K562 (cell line): Measurements from ENCODE around the gene NAXD. TPM values are rescaled to one million over a fixed set of nuclear protein-coding genes. Genes with fewer than 3 reads are reported as not detected.

Source experiments
- ATAC-seq: fragments of 200-7000 bp; cut with Tn5 transposase; 3 replicates; pipeline ENCODE4 v1.9.1; 2020; ENCODE audit warnings: moderate library complexity
- BruUV-seq: library from RNA; stranded (reverse); fragments of 400-500 nt; replicated peaks from 2 replicates; lab custom pipeline; 2021; lab: Mats Ljungman, UMichigan
- CTCF ChIA-PET: fragments of 300-600 bp; formaldehyde crosslinking; extraction: SDS; loops from one replicate; lab custom pipeline; 2021; ENCODE audit warnings: low intra/inter-chr PET ratio; lab: Yijun Ruan, JAX
- POLR2A ChIA-PET: fragments of 300-600, 350-650 bp; sonication (Branson Sonifier 250); formaldehyde crosslinking; extraction: SDS; loops from one replicate; lab custom pipeline; 2021; ENCODE audit warnings: antibody characterized with exemption, inconsistent platforms; lab: Yijun Ruan, JAX
- DNase-seq, 4 experiments: peaks; one replicate each; pipeline versions ENCODE4 v3.0.0 to v3.0.0-alpha.2; 2011 to 2018; ENCODE audit warnings: low spot score in 3 of 4, mixed read lengths in 3 of 4; ENCODE audit errors: extremely low read depth in 1 of 4
- FAIRE-seq: peaks from 2 replicates; lab custom pipeline; 2011; peaks lifted over from hg19 to GRCh38; lab: Jason Lieb, UNC
- H2AFZ ChIP-seq: 2 replicates; pipeline ENCODE4 v1.6.0; 2011; ENCODE audit warnings: low read depth, low read length, control low read depth, inconsistent platforms
- H3K27ac ChIP-seq: fragments of 200-600 bp; 3 replicates; pipeline ENCODE4 v1.8.0; 2011; ENCODE audit warnings: low read depth, mild to moderate bottlenecking, control low read depth, inconsistent platforms, low read length, moderate library complexity, mixed read lengths; ENCODE audit errors: extremely low read depth
- H3K27me3 ChIP-seq, 2 experiments: fragments of 300-600 bp in 1 of 2; 2 replicates in 1 of 2; 3 replicates in 1 of 2; pipeline versions ENCODE4 v1.6.0 to v1.8.0; 2011; ENCODE audit warnings: inconsistent platforms in 2 of 2, low read length in 2 of 2, mild to moderate bottlenecking in 1 of 2, mixed read lengths in 1 of 2, moderate library complexity in 1 of 2; ENCODE audit not compliant: control insufficient read depth in 2 of 2, insufficient read depth in 2 of 2
- H3K36me3 ChIP-seq: fragments of 300-600 bp; 3 replicates; pipeline ENCODE4 v1.8.0; 2011; ENCODE audit warnings: mild to moderate bottlenecking, low read length, inconsistent platforms; ENCODE audit not compliant: control insufficient read depth, insufficient read depth
- H3K4me1 ChIP-seq, 2 experiments: fragments of 200-600 bp in 1 of 2; replicated peaks in 1 of 2; 2 replicates in 1 of 2; 3 replicates in 1 of 2; pipeline versions ENCODE4 v1.5.1 to v1.8.0; 2011; ENCODE audit warnings: inconsistent platforms in 2 of 2, low read length in 2 of 2, mild to moderate bottlenecking in 1 of 2, mixed read lengths in 1 of 2, moderate library complexity in 1 of 2; ENCODE audit not compliant: control insufficient read depth in 2 of 2, insufficient read depth in 2 of 2
- H3K4me2 ChIP-seq: 2 replicates; pipeline ENCODE4 v1.6.1; 2011; ENCODE audit warnings: low read length, control low read depth, inconsistent platforms, mixed read lengths; ENCODE audit not compliant: insufficient read depth
- H3K4me3 ChIP-seq: fragments of 200-600 bp; sonication (generic), shearing (Covaris generic); 2 replicates; pipeline ENCODE4 v1.5.1; 2016; ENCODE audit warnings: control low read depth, inconsistent platforms
- H3K79me2 ChIP-seq: fragments of 200-600 bp; 3 replicates; pipeline ENCODE4 v1.8.0; 2011; ENCODE audit warnings: low read length, inconsistent platforms; ENCODE audit not compliant: control insufficient read depth, insufficient read depth
- H3K9ac ChIP-seq, 2 experiments: 2 replicates each; pipeline versions ENCODE4 v1.6.0 to v1.6.1; 2011; ENCODE audit warnings: low read depth in 2 of 2, low read length in 2 of 2, control low read depth in 1 of 2, inconsistent platforms in 1 of 2, mild to moderate bottlenecking in 1 of 2, mixed read lengths in 1 of 2; ENCODE audit not compliant: insufficient read depth in 1 of 2
- H3K9me1 ChIP-seq: one replicate; pipeline ENCODE4 v1.6.0; 2011; ENCODE audit warnings: inconsistent platforms, mild to moderate bottlenecking, low read length, moderate library complexity; ENCODE audit not compliant: control insufficient read depth, insufficient read depth
- H3K9me3 ChIP-seq: replicated peaks from 2 replicates; pipeline ENCODE4 v1.5.1; 2011; ENCODE audit warnings: low read depth, low read length, inconsistent platforms; ENCODE audit not compliant: control insufficient read depth, insufficient read depth
- H4K20me1 ChIP-seq: replicated peaks from 2 replicates; pipeline ENCODE4 v1.6.1; 2011; ENCODE audit warnings: low read length, inconsistent platforms, mixed read lengths; ENCODE audit not compliant: control insufficient read depth, insufficient read depth
- ETS2 ChIP-seq: IDR thresholded peaks from 2 replicates; pipeline ENCODE4 v1.6.1; 2016; ENCODE audit warnings: borderline replicate concordance, missing genetic modification characterization, mild to moderate bottlenecking, moderate library complexity, missing compliant biosample characterization; ENCODE audit not compliant: poor library complexity, severe bottlenecking
- ILK ChIP-seq: fragments of 450-650 bp; IDR thresholded peaks from 2 replicates; pipeline ENCODE4 v1.6.1; 2016; ENCODE audit warnings: missing genetic modification characterization, low read depth, mild to moderate bottlenecking, missing compliant biosample characterization, moderate library complexity, borderline replicate concordance
- PATZ1 ChIP-seq: fragments of 250-450 bp; sonication (Bioruptor Pico); IDR thresholded peaks from 2 replicates; pipeline ENCODE4 v1.5.0; 2020; ENCODE audit warnings: mild to moderate bottlenecking, borderline replicate concordance
- PRDM10 ChIP-seq: fragments of 450-650 bp; IDR thresholded peaks from 2 replicates; pipeline ENCODE4 v1.6.1; 2018; ENCODE audit not compliant: partially characterized antibody
- RBM15 ChIP-seq: fragments of 200-400 bp; formaldehyde crosslinking; IDR thresholded peaks from 2 replicates; pipeline ENCODE4 v1.6.1; 2018; ENCODE audit warnings: mild to moderate bottlenecking, low read length, moderate library complexity; ENCODE audit not compliant: insufficient read depth
- STAT6 ChIP-seq: sonication (generic); formaldehyde crosslinking; IDR thresholded peaks from 2 replicates; pipeline ENCODE4 v1.8.1; 2023; ENCODE audit warnings: mild to moderate bottlenecking, missing genetic modification reagents
- YBX1 ChIP-seq: fragments of 450-650 bp; IDR thresholded peaks from 2 replicates; pipeline ENCODE4 v1.7.1; 2016; ENCODE audit warnings: mild to moderate bottlenecking
- ZNF507 ChIP-seq: conservative IDR thresholded peaks from 2 replicates; pipeline ENCODE4 v1.6.1; 2017; ENCODE audit warnings: missing genetic modification characterization, missing compliant biosample characterization
- WGBS: fragments of 100-300 bp; shearing (Covaris generic); methylation state at CpG from one replicate; pipeline ENCODE4 v1.1.6; 2016; ENCODE audit warnings: low coverage, mixed read lengths; ENCODE audit not compliant: insufficient coverage; ENCODE audit errors: missing lambda C conversion rate; 5-methylcytosine and 5-hydroxymethylcytosine counted together
- in situ Hi-C: fragments of 300-500 bp; cut with MboI; formaldehyde crosslinking; loops from 4 replicates; pipeline ENCODE4 v1.15.0; 2018; ENCODE audit warnings: inconsistent platforms, mixed read lengths
- intact Hi-C: fragments of 100-400 bp; cut with micrococcal nuclease; formaldehyde crosslinking; loops from 2 replicates; pipeline ENCODE4 v1.14.2; 2022
- polyA plus RNA-seq, 8 experiments: library from polyadenylated mRNA; depleted of rRNA in 4 of 8; stranded (reverse) in 5 of 8; unstranded in 3 of 8; fragments of >200 nt; fragmentation: Nextera tagmentation in 2 of 8; fragmentation: Illumina TruSeq in 1 of 8; extraction: Ambion mirVana in 2 of 8; extraction: Trizol in 1 of 8; gene quantifications; 2 replicates each; pipeline versions ENCODE4 v1.2.1 to v1.2.3, GENCODE V29; 2011 to 2014; ENCODE audit warnings: inconsistent platforms in 1 of 8, missing spikeins in 1 of 8
- total RNA-seq, 7 experiments: library from RNA; depleted of rRNA in 6 of 7; stranded (reverse); fragments of >200 nt in 6 of 7; fragmentation: Illumina TruSeq in 2 of 7; extraction: Trizol in 2 of 7; gene quantifications; 2 replicates each; pipeline versions ENCODE4 v1.2.1 to v1.2.3, GENCODE V29; 2011 to 2021; ENCODE audit warnings: low replicate concordance in 1 of 7

Gene NAXD
- total and polyA plus RNA-seq, 9 of the 15 experiments (the other 6 are each of a cell fraction or from before 2014, with no cell fraction given) = 0.59 to 20.6 (median 13.0) TPM

GRCh38 chr13:110590577-110590976 lies 24.8 kb upstream of the NAXD start (continued):
- TF ChIP-seq ILK (tag) = no peak
- no peak for TF ChIP-seq PRDM10

DNA sequence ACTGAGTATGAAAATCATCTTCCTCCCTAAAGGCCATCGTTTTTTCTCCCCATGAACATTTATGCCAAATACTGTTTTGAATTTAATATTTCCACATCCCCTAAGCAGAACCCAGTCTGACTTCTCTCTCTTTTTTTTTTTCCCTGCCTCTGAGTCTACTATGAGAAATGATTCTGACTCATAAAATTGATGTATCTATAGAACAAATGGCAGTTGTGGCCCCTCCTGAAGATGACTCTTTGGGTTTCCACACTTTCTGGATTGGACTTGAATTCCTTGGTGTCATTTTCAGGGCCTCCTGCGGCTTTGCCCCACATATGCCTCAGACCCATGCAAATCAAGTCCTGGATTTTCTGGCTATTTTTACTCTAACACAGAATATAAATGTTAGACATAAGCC lies 22.7 kb upstream of the NAXD start:
- Histone ChIP-seq H3K9ac (no peak overlapping the region), H4K20me1 (no peaks in the 10 kb centered on the region), H3K4me2 (no peak overlapping the region), H3K79me2 (no peaks in the 10 kb centered on the region), H3K4me3 (no peak overlapping the region), H3K4me1 (peaks cover 4 to 7% of the 10 kb centered on the region in 2 experiments; a peak in 4 of 5 replicates), H2AFZ (no peak overlapping the region), H3K9me3 (no peaks in the 10 kb centered on the region), H3K9me1 (no peaks in the 10 kb centered on the region), H3K36me3 (no peaks in the 10 kb centered on the region), H3K27me3 (no peaks in the 10 kb centered on the region), H3K27ac (no peak overlapping the region)
- ATAC-seq (no peak), FAIRE-seq (no peak), DNase-seq (no peak)
- CTCF ChIA-PET = interaction anchor here (2.0 kb wide), 1 partner anchor 227 kb away, joined by 11 read pairs; no protein-coding TSS in a partner anchor
- in situ Hi-C loops = loop anchor here (10.0 kb wide), 1 partner anchor 232 kb away; no protein-coding TSS in a partner anchor
- POLR2A ChIA-PET = no interaction called here
- no TSS peak for BruUV-seq
- 7% methylated on average over 2 of the region's 2 CpGs for WGBS
- intact Hi-C loops = loop anchor here (1.0 to 10.0 kb wide), 5 partner anchors 120 to 452 kb away; partner anchors contain the start of genes ANKRD10 and ING1
- no peak for TF ChIP-seq PATZ1 (CRISPR knock-in tag)
- TF ChIP-seq RBM15 = no peak
- no peak for TF ChIP-seq ETS2 (tag)
- TF ChIP-seq STAT6 = no peak
- no peak for TF ChIP-seq ZNF507
- TF ChIP-seq YBX1 = no peak
